ENCODE data around the gene NUSAP1.

The NUSAP1 gene

DNA sequence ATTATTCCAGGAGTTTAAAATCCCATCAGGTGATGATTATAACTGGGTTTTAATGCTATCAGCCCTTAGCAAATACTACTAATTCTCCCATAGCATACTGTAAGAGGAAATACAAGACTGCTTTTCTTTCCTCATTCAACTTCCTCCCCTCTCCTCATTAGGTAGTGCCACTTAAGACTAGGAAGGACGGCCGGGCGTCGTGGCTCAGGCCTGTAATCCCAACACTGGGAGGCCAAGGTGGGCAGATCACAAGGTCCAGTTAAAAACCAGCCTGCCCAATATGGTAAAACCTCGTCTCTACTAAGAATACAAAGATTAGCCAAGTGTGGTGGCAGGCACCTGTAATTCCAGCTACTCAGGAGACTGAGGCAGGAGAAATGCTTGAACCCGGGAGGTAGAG is 55.0 kb downstream of the NUSAP1 start:
- no peak for FAIRE-seq
- TF ChIP-seq POLR2A (IDR thresholded peaks at IDR 0.05; ENCODE audit: low read depth, low read length) (no peak), POLR2AphosphoS5 (IDR thresholded peaks at IDR 0.05; ENCODE audit: low read depth, low read length) (no peak), TAF1 (IDR thresholded peaks at IDR 0.05; ENCODE audit: borderline replicate concordance, low read depth, low read length) (no peak)

DNA sequence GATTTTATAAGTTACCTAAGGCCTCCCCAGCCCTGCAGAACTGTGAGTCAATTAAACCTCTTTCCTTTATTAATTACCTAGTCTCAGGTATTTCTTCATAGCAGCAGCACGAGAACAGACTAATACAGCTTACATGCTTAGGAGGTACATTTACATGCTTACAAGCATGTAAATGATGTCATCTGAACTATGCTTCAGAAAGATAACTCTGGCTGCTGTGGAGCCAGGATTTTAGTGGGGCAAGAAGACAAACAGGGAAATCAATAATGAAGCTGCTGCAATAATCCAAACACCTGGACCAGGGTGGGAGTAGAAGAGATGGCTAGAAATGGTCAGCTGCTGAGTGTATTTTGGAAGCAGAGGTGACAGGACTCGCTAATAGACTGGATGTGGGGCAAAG is 60.0 kb downstream of the NUSAP1 start:
- FAIRE-seq (no peak), DNase-seq (ENCODE audit: insufficient read length) (no peak)
- TF ChIP-seq POLR2AphosphoS5 (IDR thresholded peaks at IDR 0.05; ENCODE audit: low read depth, low read length) (no peak), TAF1 (IDR thresholded peaks at IDR 0.05; ENCODE audit: borderline replicate concordance, low read depth, low read length) (no peak), POLR2A (IDR thresholded peaks at IDR 0.05; ENCODE audit: low read depth, low read length) (no peak)

More for the DNA sequence above, 55.0 kb downstream of the NUSAP1 start:
- no peak for DNase-seq (ENCODE audit: insufficient read length)

DNA sequence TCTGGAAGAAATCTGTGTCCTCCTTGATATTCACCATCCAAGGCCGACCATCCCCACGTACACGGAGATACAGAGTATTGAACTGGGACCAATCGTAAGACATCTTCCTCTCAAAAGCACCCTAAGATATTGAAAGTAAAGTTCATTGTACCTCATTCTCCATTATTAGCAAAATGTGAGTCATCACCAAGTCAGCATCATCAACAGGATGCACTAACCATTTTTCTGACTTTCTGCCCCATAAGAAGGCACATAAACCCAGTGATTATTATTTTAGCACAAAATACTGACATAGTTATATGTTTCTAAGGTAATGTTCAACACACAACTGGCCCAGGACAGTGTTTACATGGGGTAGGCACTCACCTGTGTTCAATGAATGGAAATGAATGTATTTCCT is 62.2 kb downstream of the NUSAP1 start:
- FAIRE-seq (no peak), DNase-seq (ENCODE audit: insufficient read length) (no peak)
- TF ChIP-seq TAF1 (IDR thresholded peaks at IDR 0.05; ENCODE audit: borderline replicate concordance, low read depth, low read length) (no peak), POLR2AphosphoS5 (IDR thresholded peaks at IDR 0.05; ENCODE audit: low read depth, low read length) (no peak), POLR2A (IDR thresholded peaks at IDR 0.05; ENCODE audit: low read depth, low read length) (no peak)

DNA sequence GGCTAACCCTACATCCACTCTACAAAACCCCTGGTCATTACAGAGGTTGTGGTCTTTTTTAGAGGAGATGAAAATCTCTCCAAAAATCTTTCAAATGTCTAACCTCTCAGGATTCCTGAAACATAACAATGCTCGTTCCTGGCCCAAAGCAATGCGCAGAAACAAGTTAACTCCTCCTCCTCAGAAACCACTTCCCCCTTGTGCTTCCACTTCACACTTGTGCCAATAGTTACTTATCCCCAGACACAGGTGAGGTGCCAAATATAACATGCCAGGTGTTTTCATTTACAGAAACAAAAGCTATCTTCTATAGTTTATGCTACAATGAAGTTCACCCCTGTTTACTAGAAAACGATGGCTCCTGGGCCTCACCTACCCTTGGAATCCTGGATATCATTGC is 63.4 kb downstream of the NUSAP1 start:
- DNase-seq (ENCODE audit: insufficient read length) (no peak), FAIRE-seq (no peak)

DNA sequence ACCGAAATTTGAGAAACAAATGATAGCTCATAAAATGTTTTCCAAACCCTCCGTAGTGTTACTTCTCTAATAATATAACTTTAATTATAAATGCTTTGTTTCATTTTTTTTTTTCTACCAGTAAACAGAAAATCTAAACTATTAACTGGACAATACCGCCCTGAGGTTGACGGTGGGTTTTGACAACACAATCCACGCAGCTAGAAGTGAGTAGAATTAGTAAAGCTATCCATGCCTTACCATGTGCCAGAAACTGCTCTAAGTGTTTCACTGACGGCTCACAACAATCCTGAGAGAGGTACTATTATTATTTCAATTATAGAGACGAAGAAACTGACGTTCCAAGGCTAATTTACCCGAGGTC is 69.2 kb downstream of the NUSAP1 start:
- DNase-seq (ENCODE audit: insufficient read length) (no peak), FAIRE-seq (no peak)
- no peak for TF ChIP-seq POLR2A (IDR thresholded peaks at IDR 0.05; ENCODE audit: low read depth, low read length)
- TF ChIP-seq TAF1 (IDR thresholded peaks at IDR 0.05; ENCODE audit: borderline replicate concordance, low read depth, low read length) = no peak
- no peak for TF ChIP-seq POLR2AphosphoS5 (IDR thresholded peaks at IDR 0.05; ENCODE audit: low read depth, low read length)

More for the DNA sequence above, 63.4 kb downstream of the NUSAP1 start:
- TF ChIP-seq TAF1 (IDR thresholded peaks at IDR 0.05; ENCODE audit: borderline replicate concordance, low read depth, low read length) (no peak), POLR2A (IDR thresholded peaks at IDR 0.05; ENCODE audit: low read depth, low read length) (no peak), POLR2AphosphoS5 (IDR thresholded peaks at IDR 0.05; ENCODE audit: low read depth, low read length) (no peak)

DNA sequence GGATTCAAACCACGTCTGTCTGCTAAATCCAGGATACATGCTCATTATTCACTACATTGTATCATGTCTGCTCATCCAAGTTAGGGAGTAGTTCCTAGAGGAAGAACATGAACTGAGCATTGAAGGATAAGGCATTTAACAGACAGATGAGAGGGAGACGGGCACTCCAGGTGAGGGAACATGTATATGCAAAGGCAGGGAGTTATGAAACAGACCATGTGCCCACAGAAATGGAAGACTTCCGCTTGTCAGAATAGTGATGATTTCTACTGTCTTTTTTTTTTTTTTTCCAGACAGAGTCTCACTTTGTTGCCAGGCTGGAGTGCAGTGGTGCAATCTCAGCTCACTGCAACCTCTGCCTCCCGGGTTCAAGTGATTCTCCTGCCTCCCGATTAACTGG is 74.7 kb downstream of the NUSAP1 start:
- FAIRE-seq (no peak), DNase-seq (ENCODE audit: insufficient read length) (no peak)
- no peak for TF ChIP-seq TAF1 (IDR thresholded peaks at IDR 0.05; ENCODE audit: borderline replicate concordance, low read depth, low read length)
- no peak for TF ChIP-seq POLR2AphosphoS5 (IDR thresholded peaks at IDR 0.05; ENCODE audit: low read depth, low read length)
- no peak for TF ChIP-seq POLR2A (IDR thresholded peaks at IDR 0.05; ENCODE audit: low read depth, low read length)

DNA sequence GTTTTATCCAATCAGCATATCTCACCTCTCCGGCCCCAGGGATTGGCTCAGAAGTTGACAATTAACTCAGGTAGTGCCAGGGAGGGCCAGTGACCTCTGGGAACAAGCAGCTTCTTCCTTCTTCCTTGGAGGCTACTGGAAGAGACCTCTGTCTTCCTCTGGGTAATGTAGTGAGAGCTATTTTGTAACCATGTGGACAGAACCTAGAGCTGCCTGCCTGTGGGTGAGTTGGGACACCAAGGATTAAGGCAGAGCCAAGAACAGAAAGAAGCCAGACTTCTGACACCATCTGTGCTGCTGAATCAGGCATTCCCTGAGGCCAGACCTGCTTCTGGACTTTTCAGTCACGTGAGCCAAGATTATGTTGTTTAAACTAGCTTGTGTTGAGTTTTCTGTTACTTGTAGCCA is 75.6 kb downstream of the NUSAP1 start:
- TF ChIP-seq POLR2A (IDR thresholded peaks at IDR 0.05; ENCODE audit: low read depth, low read length) (no peak), TAF1 (IDR thresholded peaks at IDR 0.05; ENCODE audit: borderline replicate concordance, low read depth, low read length) (no peak), POLR2AphosphoS5 (IDR thresholded peaks at IDR 0.05; ENCODE audit: low read depth, low read length) (no peak)
- FAIRE-seq = no peak
- no peak for DNase-seq (ENCODE audit: insufficient read length)

DNA sequence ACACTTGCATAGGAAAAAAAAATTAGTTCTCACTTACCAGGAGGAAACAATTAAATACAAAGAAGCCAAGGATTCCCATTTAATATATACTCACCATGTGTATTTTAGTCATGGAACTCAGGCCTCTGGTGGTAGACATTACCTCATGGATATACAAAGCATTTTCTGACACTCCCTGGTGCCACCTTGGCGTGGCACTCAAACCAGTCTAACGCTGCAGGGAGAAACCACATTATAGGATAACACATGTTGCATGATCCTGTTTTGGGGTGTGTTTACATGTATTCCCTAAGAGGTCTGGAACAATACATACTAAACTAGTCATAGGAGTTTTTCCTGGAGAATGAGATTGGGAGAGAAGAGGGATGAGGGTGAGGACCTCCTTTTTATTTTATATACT is 78.3 kb downstream of the NUSAP1 start:
- FAIRE-seq (no peak), DNase-seq (ENCODE audit: insufficient read length) (no peak)
- no peak for TF ChIP-seq TAF1 (IDR thresholded peaks at IDR 0.05; ENCODE audit: borderline replicate concordance, low read depth, low read length)
- no peak for TF ChIP-seq POLR2A (IDR thresholded peaks at IDR 0.05; ENCODE audit: low read depth, low read length)
- no peak for TF ChIP-seq POLR2AphosphoS5 (IDR thresholded peaks at IDR 0.05; ENCODE audit: low read depth, low read length)

DNA sequence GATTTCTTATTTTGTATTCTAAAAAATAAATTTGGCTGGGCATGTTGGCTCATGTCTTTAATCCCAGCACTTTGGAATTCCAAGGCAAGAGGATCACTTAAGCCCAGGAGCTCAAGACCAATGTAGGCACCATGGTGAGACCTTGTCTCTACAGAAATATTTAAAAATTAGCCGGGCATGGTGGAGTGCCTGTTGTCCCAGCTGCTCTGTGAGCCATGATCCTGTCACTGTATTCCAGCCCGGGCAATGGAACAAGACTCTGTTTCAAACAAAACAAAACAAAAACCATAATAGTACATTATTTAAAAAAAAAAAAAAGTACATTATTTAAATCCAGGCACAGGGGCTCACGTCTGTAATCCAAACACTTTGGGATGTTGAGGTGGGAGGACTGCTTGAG is 78.8 kb downstream of the NUSAP1 start:
- FAIRE-seq (no peak), DNase-seq (ENCODE audit: insufficient read length) (no peak)
- TF ChIP-seq TAF1 (IDR thresholded peaks at IDR 0.05; ENCODE audit: borderline replicate concordance, low read depth, low read length) (no peak), POLR2A (IDR thresholded peaks at IDR 0.05; ENCODE audit: low read depth, low read length) (no peak), POLR2AphosphoS5 (IDR thresholded peaks at IDR 0.05; ENCODE audit: low read depth, low read length) (no peak)

DNA sequence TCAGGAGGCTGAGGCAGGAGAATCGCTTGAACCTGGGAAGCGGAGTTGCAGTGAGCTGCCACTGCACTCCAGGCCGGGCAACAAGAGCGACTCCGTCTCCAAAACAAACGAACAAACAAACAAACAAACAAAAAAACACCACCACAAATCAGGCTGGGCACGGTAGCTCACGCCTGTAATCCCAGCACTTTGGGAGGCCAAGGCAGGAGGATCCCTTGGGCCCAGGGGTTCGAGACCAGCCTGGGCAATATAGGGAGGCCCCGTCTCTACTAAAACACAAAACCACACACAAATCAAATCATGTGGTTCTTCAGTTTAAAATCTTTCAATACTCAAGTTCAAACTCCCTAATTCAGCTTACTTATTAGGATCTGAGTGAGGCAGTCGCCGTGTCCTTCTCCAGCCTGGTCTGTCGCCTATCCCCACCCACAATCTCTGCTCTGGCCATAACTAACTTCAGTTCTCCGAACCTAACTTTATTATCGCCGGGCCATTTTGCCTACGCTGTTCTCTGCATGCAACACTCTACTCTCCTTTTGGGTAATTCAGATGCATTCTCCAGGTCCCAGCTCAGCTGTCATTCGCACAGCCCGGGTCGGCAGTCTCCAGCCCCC is 83.6 kb downstream of the NUSAP1 start:
- DNase-seq (ENCODE audit: insufficient read length) (peak; percentile 27), FAIRE-seq (no peak)
- TF ChIP-seq POLR2A (IDR thresholded peaks at IDR 0.05; ENCODE audit: low read depth, low read length) (no peak), TAF1 (IDR thresholded peaks at IDR 0.05; ENCODE audit: borderline replicate concordance, low read depth, low read length) (no peak), POLR2AphosphoS5 (IDR thresholded peaks at IDR 0.05; ENCODE audit: low read depth, low read length) (no peak)

DNA sequence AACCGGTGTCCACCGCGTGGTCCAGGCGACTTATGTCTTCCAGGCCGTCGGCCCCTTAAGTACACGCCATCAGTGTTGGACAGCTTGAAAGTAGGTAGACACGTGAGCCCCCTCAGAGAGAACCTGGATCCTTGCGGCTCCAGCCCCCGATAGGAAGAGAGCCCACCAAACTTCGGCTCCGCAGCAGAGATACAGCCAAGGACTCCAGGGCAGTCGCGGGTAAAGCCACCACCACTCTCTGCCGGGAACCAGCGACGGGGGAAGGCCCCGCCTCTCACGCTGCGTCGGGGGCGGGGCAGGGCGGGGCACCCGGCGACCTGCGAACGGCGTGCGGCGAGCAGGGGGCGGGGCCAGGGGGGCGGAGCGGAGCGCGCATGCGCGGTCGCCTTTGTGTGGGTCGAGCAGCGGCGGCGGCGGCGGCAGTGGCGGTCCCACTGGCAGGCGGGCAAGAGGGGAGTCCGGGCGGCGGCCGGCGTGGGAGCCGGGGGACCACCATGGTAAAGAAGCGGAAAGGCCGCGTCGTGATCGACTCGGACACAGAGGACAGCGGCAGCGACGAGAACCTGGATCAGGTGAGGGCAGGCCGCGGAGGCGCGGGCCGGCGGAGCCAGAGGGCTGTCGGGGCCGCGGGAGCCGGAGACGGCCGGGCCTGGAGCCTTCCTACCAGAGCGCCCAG is 84.2 kb downstream of the NUSAP1 start, which contains the start of gene RTF1:
TSS of gene RTF1 (plus strand) at position 354 of the 676 bp plus-strand sequence. CDS start at position 375, 21 bp downstream.
- peak; percentile 81 for TF ChIP-seq POLR2A (IDR thresholded peaks at IDR 0.05; ENCODE audit: low read depth, low read length)
- TF ChIP-seq TAF1 (IDR thresholded peaks at IDR 0.05; ENCODE audit: borderline replicate concordance, low read depth, low read length) = no peak
- TF ChIP-seq POLR2AphosphoS5 (IDR thresholded peaks at IDR 0.05; ENCODE audit: low read depth, low read length) = peak; percentile 77
- DNase-seq (ENCODE audit: insufficient read length) (peak; percentile 88), FAIRE-seq (peak; percentile 92)
